Gastroesophageal sphincter (tissue), 4 donors: Measurements from ENCODE around the gene SCUBE3. TPM values are rescaled to one million over a fixed set of nuclear protein-coding genes. Genes with fewer than 3 reads are reported as not detected.

Experiments
- ATAC-seq: fragments of 150-250 bp; one replicate; pipeline ENCODE4 v1.9.1; 2016; ENCODE audit warnings: mild to moderate bottlenecking, moderate library complexity
- H3K27ac ChIP-seq, 4 donors: fragments of 200-600 bp; sonication (generic) in 3 of 4; 1 replicate in 3 of 4; 2 replicates in 1 of 4; pipeline ENCODE4 v1.5.1; 2016 to 2019
- H3K27me3 ChIP-seq: fragments of 200-600 bp; sonication (generic); one replicate; pipeline ENCODE4 v1.5.1; 2019
- H3K36me3 ChIP-seq, 2 donors: fragments of 200-600 bp; sonication (generic); one replicate each; pipeline ENCODE4 v1.5.1; 2019; ENCODE audit warnings: control low read depth in 1 of 2
- H3K4me1 ChIP-seq, 3 donors: fragments of 200-600 bp; sonication (generic); 1 replicate in 2 of 3; 2 replicates in 1 of 3; pipeline ENCODE4 v1.5.1; 2016 to 2019; ENCODE audit warnings: control low read depth in 2 of 3
- H3K4me3 ChIP-seq, 2 donors: fragments of 200-600 bp; sonication (generic); one replicate each; pipeline ENCODE4 v1.5.1; 2019; ENCODE audit warnings: mild to moderate bottlenecking in 1 of 2, moderate library complexity in 1 of 2
- H3K9me3 ChIP-seq, 3 donors: fragments of 200-600 bp; sonication (generic); one replicate each; pipeline ENCODE4 v1.5.1; 2017 to 2019; ENCODE audit warnings: control low read depth in 2 of 3
- CTCF ChIP-seq, 4 experiments: fragments of 200-600 bp in 2 of 4; fragments of 450-650 bp in 2 of 4; sonication (generic) in 1 of 4; IDR thresholded peaks; one replicate each; pipeline ENCODE4 v1.5.1; 2017 to 2019; ENCODE audit warnings: antibody characterized with exemption in 4 of 4, mild to moderate bottlenecking in 2 of 4, moderate library complexity in 2 of 4
- EP300 ChIP-seq: sonication (generic); formaldehyde crosslinking; IDR thresholded peaks from one replicate; pipeline ENCODE4 v1.6.1; 2017; ENCODE audit warnings: antibody characterized with exemption, mild to moderate bottlenecking
- POLR2A ChIP-seq, 2 donors: fragments of 450-650 bp; IDR thresholded peaks; one replicate each; pipeline ENCODE4 v1.6.1; 2017; ENCODE audit warnings: antibody characterized with exemption in 2 of 2, mild to moderate bottlenecking in 2 of 2, moderate library complexity in 1 of 2
- POLR2AphosphoS5 ChIP-seq: sonication (generic); formaldehyde crosslinking; IDR thresholded peaks from one replicate; pipeline ENCODE4 v1.6.1; 2017; ENCODE audit warnings: antibody characterized with exemption
- WGBS, 2 donors: methylation state at CpG; one replicate each; pipeline ENCODE4 v1.1.5; 2018; ENCODE audit warnings: low coverage in 1 of 2; 5-methylcytosine and 5-hydroxymethylcytosine counted together
- total RNA-seq, 4 donors: library from RNA; depleted of rRNA; stranded (reverse); fragments of >200 nt; gene quantifications; one replicate each; pipeline ENCODE4 v1.1.0, GENCODE V29; 2016

Gene SCUBE3
- total RNA-seq, 4 donors from 2014 or later, result 1.4 to 7.2 (median 3.0) TPM

- WGBS, 2 donors, result 40% methylated on average over 1 of the region's 1 CpG; no CpG with 5 or more reads in 1 of the 2 donors
- peak overlapping the region in 3 of 4 donors; percentile 31 to 57 (median 46) for H3K27ac ChIP-seq
- H3K9me3 ChIP-seq, result peaks cover 0 to 7% (median 0%) of the 10 kb centered on the region in 3 donors
- no peak for TF ChIP-seq POLR2AphosphoS5
- TF ChIP-seq EP300, result no peak
- TF ChIP-seq CTCF (IDR thresholded peaks at IDR 0.05), result no peak
- no peak for TF ChIP-seq POLR2A (IDR thresholded peaks at IDR 0.05)
- H3K36me3 ChIP-seq, result peaks cover 0 to 7% of the 10 kb centered on the region in 2 donors
- H3K4me3 ChIP-seq, result no peak overlapping the region
- H3K27me3 ChIP-seq, result no peaks in the 10 kb centered on the region
- peaks cover 0 to 22% (median 11%) of the 10 kb centered on the region in 3 donors for H3K4me1 ChIP-seq
- ATAC-seq, result peak; percentile 65
Measured at GRCh38 chr6:35230950-35231349, 17.2 kb downstream of the SCUBE3 start.

- ATAC-seq, result no peak
- Histone ChIP-seq H3K4me3 (no peak overlapping the region), H3K27ac (peak overlapping the region in 3 of 4 donors; percentile 31 to 57 (median 46)), H3K36me3 (peaks cover 0 to 12% of the 10 kb centered on the region in 2 donors), H3K4me1 (peaks cover 0 to 22% (median 11%) of the 10 kb centered on the region in 3 donors), H3K27me3 (no peaks in the 10 kb centered on the region), H3K9me3 (peaks cover 0 to 7% (median 0%) of the 10 kb centered on the region in 3 donors)
- 87% methylated on average over 4 of the region's 7 CpGs; no CpG with 5 or more reads in 1 of the 2 donors for WGBS, 2 donors
- TF ChIP-seq EP300 (no peak), POLR2AphosphoS5 (no peak), CTCF (IDR thresholded peaks at IDR 0.05) (no peak), POLR2A (IDR thresholded peaks at IDR 0.05) (no peak)
Measured at GRCh38 chr6:35231563-35231962, 17.8 kb downstream of the SCUBE3 start.

GRCh38 chr6:35234901-35235300 lies 21.1 kb downstream of the SCUBE3 start:
- no peak for ATAC-seq
- no peak overlapping the region for H3K27ac ChIP-seq

GRCh38 chr6:35236223-35236622 lies 22.5 kb downstream of the SCUBE3 start:
- H3K4me3 ChIP-seq, result no peak overlapping the region
- H3K4me1 ChIP-seq, result peaks cover 5 to 52% (median 13%) of the 10 kb centered on the region in 3 donors
- 100% methylated on average over 1 to 2 of the region's 5 CpGs for WGBS, 2 donors
- H3K27ac ChIP-seq, result no peak overlapping the region
- TF ChIP-seq POLR2A (IDR thresholded peaks at IDR 0.05) (no peak), POLR2AphosphoS5 (no peak), CTCF (IDR thresholded peaks at IDR 0.05) (no peak), EP300 (no peak)
- peaks cover 0 to 7% (median 0%) of the 10 kb centered on the region in 3 donors for H3K9me3 ChIP-seq
- no peaks in the 10 kb centered on the region for H3K27me3 ChIP-seq
- peaks cover 0 to 8% of the 10 kb centered on the region in 2 donors for H3K36me3 ChIP-seq
- ATAC-seq, result no peak

More at GRCh38 chr6:35234901-35235300, 21.1 kb downstream of the SCUBE3 start:
- H3K27me3 ChIP-seq, result no peaks in the 10 kb centered on the region
- 67 to 74% methylated on average over 3 of the region's 4 CpGs for WGBS, 2 donors
- H3K4me1 ChIP-seq, result peaks cover 5 to 52% (median 18%) of the 10 kb centered on the region in 3 donors
- peaks cover 0 to 7% (median 0%) of the 10 kb centered on the region in 3 donors for H3K9me3 ChIP-seq
- H3K4me3 ChIP-seq, result no peak overlapping the region
- H3K36me3 ChIP-seq, result peaks cover 0 to 8% of the 10 kb centered on the region in 2 donors
- no peak for TF ChIP-seq POLR2A (IDR thresholded peaks at IDR 0.05)
- TF ChIP-seq CTCF (IDR thresholded peaks at IDR 0.05), result no peak
- TF ChIP-seq POLR2AphosphoS5, result no peak
- no peak for TF ChIP-seq EP300

- H3K36me3 ChIP-seq, result peaks cover 0 to 10% of the 10 kb centered on the region in 2 donors
- H3K27ac ChIP-seq, result no peak overlapping the region
- H3K9me3 ChIP-seq, result peaks cover 0 to 7% (median 0%) of the 10 kb centered on the region in 3 donors
- H3K27me3 ChIP-seq, result no peaks in the 10 kb centered on the region
- no peak for ATAC-seq
- peaks cover 5 to 54% (median 7%) of the 10 kb centered on the region in 3 donors for H3K4me1 ChIP-seq
- no peak overlapping the region for H3K4me3 ChIP-seq
- WGBS, 2 donors, result 81% methylated on average over 2 of the region's 3 CpGs; no CpG with 5 or more reads in 1 of the 2 donors
- TF ChIP-seq POLR2AphosphoS5, result no peak
- no peak for TF ChIP-seq CTCF (IDR thresholded peaks at IDR 0.05)
- no peak for TF ChIP-seq POLR2A (IDR thresholded peaks at IDR 0.05)
Measured at GRCh38 chr6:35237476-35237875, 23.7 kb downstream of the SCUBE3 start.
